ENCODE data around the gene CD96. TPM values are rescaled to one million over a fixed set of nuclear protein-coding genes. Genes with fewer than 3 reads are reported as not detected.

CD96 gene
- total RNA-seq, 1 experiment from 2014 or later, result not detected

DNA sequence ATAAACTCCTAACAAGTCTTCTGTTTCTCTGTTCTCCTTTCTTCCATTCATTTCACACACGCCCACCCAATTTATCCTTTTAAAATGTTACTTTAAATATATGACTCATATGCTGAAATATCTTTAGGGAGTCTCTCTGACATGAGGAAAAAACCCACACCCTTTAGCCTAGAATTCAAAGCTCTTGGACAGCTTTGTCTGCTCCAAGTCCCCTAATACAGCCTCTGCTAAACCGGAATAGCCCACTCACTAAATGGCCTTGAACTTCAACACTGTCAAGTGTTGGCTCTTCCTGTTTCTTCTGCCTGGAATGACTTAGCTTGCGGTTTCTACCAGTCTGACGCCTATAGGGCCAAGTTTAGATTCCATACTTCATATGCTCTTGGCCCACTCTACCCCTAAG, 3.3 kb upstream of the CD96 start:
- intact Hi-C loops (cut with micrococcal nuclease; ENCODE audit: unreplicated experiment), result loop anchor here (5.0 kb wide), 3 partner anchors 201 to 1806 kb away; partner anchors contain the start of gene NECTIN3
- Mint-ChIP-seq H3K4me3 (ENCODE audit: low read depth, unreplicated experiment) (peak overlapping the region; percentile 2), H3K9me3 (ENCODE audit: low read depth, unreplicated experiment) (no peaks in the 10 kb centered on the region), H3K4me1 (ENCODE audit: low read depth, unreplicated experiment) (peaks cover 33% of the 10 kb centered on the region), H3K27ac (ENCODE audit: unreplicated experiment) (peak overlapping the region; percentile 11), H3K36me3 (ENCODE audit: insufficient read depth, unreplicated experiment) (no peaks in the 10 kb centered on the region), H3K27me3 (ENCODE audit: unreplicated experiment) (no peaks in the 10 kb centered on the region)
- BruUV-seq (replicated peaks), result no TSS peak
- DNase-seq, result no peak
- CTCF ChIA-PET, result interaction anchor here (0.5 to 1.0 kb wide), 2 partner anchors 78 to 458 kb away, joined by 3 read pairs; no protein-coding TSS in a partner anchor
- TF ChIP-seq, protein P1, sequence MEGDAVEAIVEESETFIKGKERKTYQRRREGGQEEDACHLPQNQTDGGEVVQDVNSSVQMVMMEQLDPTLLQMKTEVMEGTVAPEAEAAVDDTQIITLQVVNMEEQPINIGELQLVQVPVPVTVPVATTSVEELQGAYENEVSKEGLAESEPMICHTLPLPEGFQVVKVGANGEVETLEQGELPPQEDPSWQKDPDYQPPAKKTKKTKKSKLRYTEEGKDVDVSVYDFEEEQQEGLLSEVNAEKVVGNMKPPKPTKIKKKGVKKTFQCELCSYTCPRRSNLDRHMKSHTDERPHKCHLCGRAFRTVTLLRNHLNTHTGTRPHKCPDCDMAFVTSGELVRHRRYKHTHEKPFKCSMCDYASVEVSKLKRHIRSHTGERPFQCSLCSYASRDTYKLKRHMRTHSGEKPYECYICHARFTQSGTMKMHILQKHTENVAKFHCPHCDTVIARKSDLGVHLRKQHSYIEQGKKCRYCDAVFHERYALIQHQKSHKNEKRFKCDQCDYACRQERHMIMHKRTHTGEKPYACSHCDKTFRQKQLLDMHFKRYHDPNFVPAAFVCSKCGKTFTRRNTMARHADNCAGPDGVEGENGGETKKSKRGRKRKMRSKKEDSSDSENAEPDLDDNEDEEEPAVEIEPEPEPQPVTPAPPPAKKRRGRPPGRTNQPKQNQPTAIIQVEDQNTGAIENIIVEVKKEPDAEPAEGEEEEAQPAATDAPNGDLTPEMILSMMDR (IDR thresholded peaks at IDR 0.05; ENCODE audit: unreplicated experiment), result no peak

DNA sequence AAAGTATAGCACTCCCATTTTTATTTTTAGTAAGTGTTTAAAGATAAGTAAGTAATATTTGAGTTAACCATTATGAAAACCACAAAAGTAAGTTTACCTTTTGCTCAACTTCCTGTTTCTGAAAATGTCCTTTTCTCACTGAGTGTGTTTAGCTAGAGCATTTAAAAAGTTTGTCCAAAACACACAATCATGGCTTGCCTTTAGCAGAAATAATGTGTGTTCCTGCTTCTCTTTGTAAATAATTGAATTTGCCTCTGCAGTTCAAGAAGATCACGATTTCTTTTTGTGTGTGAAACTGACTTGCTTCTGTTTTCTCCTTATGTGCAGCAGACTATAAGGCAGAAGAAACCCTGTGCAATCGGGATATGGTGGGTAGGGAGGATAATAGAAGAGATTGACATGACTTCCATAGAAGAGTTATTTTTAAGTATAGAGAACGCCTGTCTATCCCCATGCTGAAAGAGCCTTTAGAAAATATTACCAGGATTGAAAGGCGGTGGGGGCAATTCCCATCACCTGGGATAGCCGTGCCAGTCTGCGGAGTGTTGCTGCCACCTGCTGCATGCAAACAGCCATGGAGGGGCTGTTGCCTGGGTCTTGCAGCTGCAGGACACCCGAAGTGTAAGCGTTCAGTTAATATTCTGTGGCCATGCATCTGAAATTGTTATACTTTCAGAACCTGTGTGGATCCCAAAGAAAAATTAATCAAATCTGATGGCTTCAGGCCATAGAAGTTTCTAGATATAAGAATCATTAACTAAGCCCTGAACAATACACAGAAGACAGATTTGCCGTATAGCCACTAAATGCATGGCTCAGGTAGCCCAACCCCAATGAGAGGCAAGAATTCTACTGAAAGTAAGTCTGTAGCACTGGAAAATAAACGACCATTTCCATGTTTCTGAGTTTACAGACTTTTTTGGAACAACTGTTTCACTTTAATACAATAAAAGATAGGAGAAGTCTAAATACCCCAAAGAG, 2.4 kb upstream of the CD96 start:
- Mint-ChIP-seq H3K36me3 (ENCODE audit: insufficient read depth, unreplicated experiment) (no peaks in the 10 kb centered on the region), H3K4me1 (ENCODE audit: low read depth, unreplicated experiment) (peaks cover 32% of the 10 kb centered on the region), H3K27ac (ENCODE audit: unreplicated experiment) (peak overlapping the region; percentile 11), H3K27me3 (ENCODE audit: unreplicated experiment) (no peaks in the 10 kb centered on the region), H3K9me3 (ENCODE audit: low read depth, unreplicated experiment) (no peaks in the 10 kb centered on the region), H3K4me3 (ENCODE audit: low read depth, unreplicated experiment) (peak overlapping the region; percentile 39)
- intact Hi-C loops (cut with micrococcal nuclease; ENCODE audit: unreplicated experiment), result loop anchor here (5.0 kb wide), 3 partner anchors 202 to 1807 kb away; partner anchors contain the start of gene NECTIN3
- peak; percentile 82 for DNase-seq
- CTCF ChIA-PET, result interaction anchor here (0.5 to 1.0 kb wide), 2 partner anchors 77 to 459 kb away, joined by 3 read pairs; no protein-coding TSS in a partner anchor
- TF ChIP-seq, protein P1 (IDR thresholded peaks at IDR 0.05; ENCODE audit: unreplicated experiment), result peak; percentile 74
- BruUV-seq (replicated peaks), result no TSS peak

DNA sequence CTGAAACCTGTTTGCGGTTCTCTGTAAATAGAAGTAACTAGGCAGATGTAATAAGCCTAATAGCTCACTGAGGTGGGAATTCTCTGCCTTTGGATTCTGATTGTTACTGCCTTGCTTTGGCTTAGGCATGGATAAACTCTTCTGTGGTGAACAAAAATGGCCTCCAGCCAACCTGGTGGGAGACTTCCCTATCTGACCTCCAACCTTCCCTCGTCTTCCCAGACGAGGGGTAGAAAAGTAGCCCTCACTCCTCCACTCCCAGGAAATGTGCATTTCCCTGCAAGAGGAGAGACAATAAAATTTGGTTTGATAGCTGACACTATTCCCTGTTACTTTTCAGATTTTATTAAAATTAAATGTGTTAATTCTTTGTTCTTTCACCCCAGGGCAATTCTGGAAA, 606 bp upstream of the CD96 start:
- DNase-seq, result no peak
- no peak overlapping the region for H3K27ac Mint-ChIP-seq (ENCODE audit: unreplicated experiment)
- intact Hi-C loops (cut with micrococcal nuclease; ENCODE audit: unreplicated experiment), result no loop called here
- no peaks in the 10 kb centered on the region for H3K27me3 Mint-ChIP-seq (ENCODE audit: unreplicated experiment)
- H3K4me1 Mint-ChIP-seq (ENCODE audit: low read depth, unreplicated experiment), result peaks cover 37% of the 10 kb centered on the region
- CTCF ChIA-PET, result no interaction called here
- BruUV-seq (replicated peaks), result no TSS peak
- TF ChIP-seq, protein P1 (IDR thresholded peaks at IDR 0.05; ENCODE audit: unreplicated experiment), result no peak
- no peaks in the 10 kb centered on the region for H3K36me3 Mint-ChIP-seq (ENCODE audit: insufficient read depth, unreplicated experiment)
- no peak overlapping the region for H3K4me3 Mint-ChIP-seq (ENCODE audit: low read depth, unreplicated experiment)
- H3K9me3 Mint-ChIP-seq (ENCODE audit: low read depth, unreplicated experiment), result no peaks in the 10 kb centered on the region

DNA sequence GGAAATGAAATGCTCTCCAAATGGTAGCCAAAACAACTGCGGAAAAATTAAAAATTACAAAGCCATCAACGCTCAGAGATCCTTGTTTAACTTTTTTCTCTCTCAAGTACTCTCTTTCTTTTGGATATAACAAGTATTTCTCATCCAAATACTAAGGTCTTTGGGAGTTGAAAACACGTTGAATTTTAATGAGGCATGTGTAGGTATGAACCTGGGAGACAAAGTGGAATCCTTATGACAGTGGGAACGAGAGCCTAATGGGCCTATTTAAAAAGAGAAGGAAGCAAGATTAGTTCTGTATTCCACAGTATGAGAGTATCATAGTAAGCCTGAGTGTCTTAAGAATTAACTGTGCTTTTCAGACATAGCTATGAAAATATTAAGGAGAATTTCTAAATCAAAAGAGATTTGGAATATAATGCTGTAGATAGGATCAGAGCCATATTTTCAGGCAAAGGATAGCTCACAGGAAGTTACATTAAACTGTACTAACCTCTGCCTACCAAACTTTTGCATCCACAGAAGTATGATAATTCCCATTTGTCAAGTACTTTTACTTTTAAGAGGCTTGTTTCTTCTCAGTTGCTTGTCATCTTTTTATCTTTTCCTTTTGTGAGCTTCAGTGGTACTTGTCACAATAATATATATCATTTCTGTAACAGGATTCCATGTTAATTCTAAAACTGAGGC, 759 bp downstream of the CD96 start:
- Mint-ChIP-seq H3K27me3 (ENCODE audit: unreplicated experiment) (no peaks in the 10 kb centered on the region), H3K9me3 (ENCODE audit: low read depth, unreplicated experiment) (no peaks in the 10 kb centered on the region), H3K4me3 (ENCODE audit: low read depth, unreplicated experiment) (no peak overlapping the region), H3K27ac (ENCODE audit: unreplicated experiment) (no peak overlapping the region), H3K36me3 (ENCODE audit: insufficient read depth, unreplicated experiment) (no peaks in the 10 kb centered on the region), H3K4me1 (ENCODE audit: low read depth, unreplicated experiment) (peaks cover 30% of the 10 kb centered on the region)
- CTCF ChIA-PET, result no interaction called here
- TF ChIP-seq, protein P1 (IDR thresholded peaks at IDR 0.05; ENCODE audit: unreplicated experiment), result no peak
- no TSS peak for BruUV-seq (replicated peaks)
- intact Hi-C loops (cut with micrococcal nuclease; ENCODE audit: unreplicated experiment), result no loop called here
- DNase-seq, result no peak

Measured in Calu3 (cell line).